Endothelial cell of umbilical vein (primary cell): ENCODE data around the gene RPL4. TPM values are rescaled to one million over a fixed set of nuclear protein-coding genes. Genes with fewer than 3 reads are reported as not detected.

Experiments
- BruUV-seq: library from RNA; stranded (reverse); fragments of 400-500 nt; replicated peaks from 2 replicates; lab custom pipeline; 2021; lab: Mats Ljungman, UMichigan
- CTCF ChIA-PET: fragments of 300-600, 350-600 bp; sonication (Branson Sonifier 250); formaldehyde crosslinking; loops from one replicate; lab custom pipeline; 2021; ENCODE audit warnings: antibody characterized with exemption, inconsistent platforms; lab: Charles Lee
- POLR2A ChIA-PET: fragments of 300-600, 350-600 bp; sonication (Branson Sonifier 250); formaldehyde crosslinking; loops from one replicate; lab custom pipeline; 2021; ENCODE audit warnings: antibody characterized with exemption, inconsistent platforms; lab: Charles Lee
- DNase-seq: peaks from one replicate; pipeline ENCODE4 v3.0.0-alpha.2; 2011; ENCODE audit warnings: low read depth, low spot score
- FAIRE-seq: peaks from 2 replicates; lab custom pipeline; 2011; peaks lifted over from hg19 to GRCh38; lab: Jason Lieb, UNC
- H2AFZ ChIP-seq: 2 replicates; pipeline ENCODE4 v1.6.0; 2012; ENCODE audit warnings: low read depth, low read length, control low read depth, inconsistent platforms
- H3K27ac ChIP-seq: 2 replicates; pipeline ENCODE4 v1.5.1; 2011; ENCODE audit warnings: low read depth, mild to moderate bottlenecking, control low read depth, low read length, moderate library complexity; ENCODE audit not compliant: insufficient read depth
- H3K27me3 ChIP-seq, 2 experiments: 2 replicates each; pipeline versions ENCODE4 v1.6.0 to v1.6.1; 2011; ENCODE audit warnings: low read length in 2 of 2, mixed read lengths in 1 of 2; ENCODE audit not compliant: control insufficient read depth in 2 of 2, insufficient read depth in 2 of 2
- H3K36me3 ChIP-seq, 2 experiments: 2 replicates in 1 of 2; 3 replicates in 1 of 2; pipeline ENCODE4 v1.5.1; 2011; ENCODE audit warnings: low read length in 2 of 2, mild to moderate bottlenecking in 1 of 2, moderate library complexity in 1 of 2; ENCODE audit not compliant: control insufficient read depth in 2 of 2, insufficient read depth in 2 of 2; ENCODE audit errors: extremely low read depth in 1 of 2
- H3K4me1 ChIP-seq: 3 replicates; pipeline ENCODE4 v1.5.1; 2011; ENCODE audit warnings: mild to moderate bottlenecking, low read length; ENCODE audit not compliant: control insufficient read depth, insufficient read depth; ENCODE audit errors: extremely low read depth
- H3K4me2 ChIP-seq: 2 replicates; pipeline ENCODE4 v1.6.1; 2011; ENCODE audit warnings: low read length, control low read depth, mixed read lengths; ENCODE audit not compliant: insufficient read depth
- H3K4me3 ChIP-seq, 3 experiments: fragments of 200-600 bp in 1 of 3; sonication (generic), shearing (Covaris generic) in 1 of 3; replicated peaks in 1 of 3; 2 replicates each; pipeline ENCODE4 v1.5.1; 2011 to 2016; ENCODE audit warnings: control low read depth in 3 of 3, low read length in 3 of 3, mild to moderate bottlenecking in 2 of 3, inconsistent platforms in 1 of 3, low read depth in 1 of 3, moderate library complexity in 1 of 3; ENCODE audit not compliant: insufficient read depth in 1 of 3
- H3K79me2 ChIP-seq: 2 replicates; pipeline ENCODE4 v1.6.0; 2012; ENCODE audit warnings: low read length, inconsistent platforms; ENCODE audit not compliant: control insufficient read depth, insufficient read depth
- H3K9ac ChIP-seq: replicated peaks from 2 replicates; pipeline ENCODE3; 2011; ENCODE audit warnings: low read length, control low read depth; ENCODE audit not compliant: insufficient read depth; ENCODE audit errors: extremely low read depth
- H3K9me1 ChIP-seq: replicated peaks from 3 replicates; pipeline ENCODE4 v1.6.0; 2011; ENCODE audit warnings: mild to moderate bottlenecking, low read length; ENCODE audit not compliant: control insufficient read depth, insufficient read depth; ENCODE audit errors: extremely low read depth
- H3K9me3 ChIP-seq: replicated peaks from 2 replicates; pipeline ENCODE4 v1.5.1; 2012; ENCODE audit warnings: low read length, inconsistent platforms; ENCODE audit not compliant: control insufficient read depth, insufficient read depth
- H4K20me1 ChIP-seq: replicated peaks from 2 replicates; pipeline ENCODE3; 2011; ENCODE audit warnings: mild to moderate bottlenecking, low read length; ENCODE audit not compliant: control insufficient read depth, insufficient read depth; ENCODE audit errors: extremely low read depth
- EZH2 ChIP-seq: IDR thresholded peaks from 2 replicates; pipeline ENCODE4 v1.6.1; 2012; ENCODE audit warnings: borderline replicate concordance, low read depth, mild to moderate bottlenecking, moderate library complexity, low read length, inconsistent platforms; ENCODE audit not compliant: severe bottlenecking
- FOS ChIP-seq: IDR thresholded peaks from 2 replicates; pipeline ENCODE4 v1.6.1; 2011; ENCODE audit warnings: mild to moderate bottlenecking, low read length, moderate library complexity, borderline replicate concordance; ENCODE audit not compliant: insufficient read depth
- GATA2 ChIP-seq: IDR thresholded peaks from 2 replicates; pipeline ENCODE4 v1.7.0; 2011; ENCODE audit warnings: low read depth, mild to moderate bottlenecking, moderate library complexity, mixed read lengths, low read length; ENCODE audit not compliant: insufficient read length, insufficient read depth
- JUN ChIP-seq: IDR thresholded peaks from 2 replicates; pipeline ENCODE4 v1.6.1; 2011; ENCODE audit warnings: borderline replicate concordance, low read depth; ENCODE audit not compliant: insufficient read length, insufficient read depth
- MYC ChIP-seq: IDR thresholded peaks from one replicate; pipeline ENCODE4 v1.6.1; 2011; ENCODE audit warnings: mild to moderate bottlenecking, low read depth, low read length
- POLR2A ChIP-seq: IDR thresholded peaks from 2 replicates; pipeline ENCODE4 v1.6.1; 2012; ENCODE audit warnings: low read depth, mild to moderate bottlenecking, control low read depth, low read length
- POLR2AphosphoS5 ChIP-seq: IDR thresholded peaks from 2 replicates; pipeline ENCODE4 v1.6.1; 2012; ENCODE audit warnings: low read depth, mild to moderate bottlenecking, control low read depth, low read length, moderate library complexity; ENCODE audit not compliant: insufficient read depth
- dilution Hi-C: fragments of 300-500 bp; cut with MboI; formaldehyde crosslinking; loops from one replicate; pipeline ENCODE4 v1.15.0; 2019; ENCODE audit warnings: low sequenced_read_pairs; ENCODE audit not compliant: extremely low pct_ligation_motif_present
- intact Hi-C: fragments of 100-400 bp; cut with micrococcal nuclease; formaldehyde crosslinking; loops from one replicate; pipeline ENCODE4 v1.10.0; 2022
- polyA plus RNA-seq, 4 experiments: library from polyadenylated mRNA; depleted of rRNA in 3 of 4; stranded (reverse) in 3 of 4; unstranded in 1 of 4; fragments of >200 nt; gene quantifications; 2 replicates each; pipeline versions ENCODE4 v1.2.1 to v1.2.3, GENCODE V29; 2011 to 2012; ENCODE audit warnings: missing spikeins in 1 of 4
- total RNA-seq: library from RNA; stranded (reverse); gene quantifications from 2 replicates; pipeline ENCODE4 v1.2.3, GENCODE V29; 2021
- TF ChIP-seq, protein P1 (sequence below): IDR thresholded peaks from 2 replicates; pipeline ENCODE4 v1.6.1; 2011; ENCODE audit not compliant: insufficient read depth, insufficient read length
- TF ChIP-seq, protein P2 (sequence below), 2 donors: IDR thresholded peaks; 1 replicate in 1 of 2; 2 replicates in 1 of 2; pipeline ENCODE4 v1.5.1; 2011; ENCODE audit warnings: low read length in 2 of 2, mild to moderate bottlenecking in 2 of 2, moderate library complexity in 2 of 2, control low read depth in 1 of 2, inconsistent platforms in 1 of 2, low read depth in 1 of 2; ENCODE audit not compliant: insufficient read depth in 1 of 2; ENCODE audit errors: extremely low read depth in 1 of 2

The RPL4 gene
- total and polyA plus RNA-seq, 2 donors (not counting 3 experiments of a cell fraction or from before 2014, with no cell fraction given), result 2,598 to 3,530 TPM

GRCh38 chr15:66503780-66504562 lies 684 bp downstream of the RPL4 start:
- peaks cover under 1% of the 10 kb centered on the region for H4K20me1 ChIP-seq
- BruUV-seq, result TSS peak; percentile 61
- CTCF ChIA-PET, result interaction anchor here (1.3 kb wide), 1 partner anchor 117 kb away, joined by 3 read pairs; the partner anchor contains the start of gene MAP2K1
- peak overlapping the region; percentile 96 for H3K27ac ChIP-seq
- peak overlapping the region; percentile 93 to 98 (median 98) for H3K4me3 ChIP-seq
- intact Hi-C loops, result loop anchor here (2.0 to 5.0 kb wide), 3 partner anchors 63 to 348 kb away; partner anchors contain the start of gene SMAD6
- peaks cover 25 to 27% of the 10 kb centered on the region in 2 experiments for H3K36me3 ChIP-seq
- peak overlapping the region; percentile 98 for H3K4me2 ChIP-seq
- no peak overlapping the region for H2AFZ ChIP-seq
- POLR2A ChIA-PET, result no interaction called here
- dilution Hi-C loops, result no loop called here
- peak; percentile 24 for DNase-seq
- H3K79me2 ChIP-seq, result peaks cover 74% of the 10 kb centered on the region
- H3K9ac ChIP-seq, result peak overlapping the region; percentile 98
- H3K4me1 ChIP-seq, result peaks cover 28% of the 10 kb centered on the region
- H3K9me1 ChIP-seq, result no peaks in the 10 kb centered on the region
- no peak for TF ChIP-seq POLR2A
- TF ChIP-seq EZH2, result no peak
- TF ChIP-seq MYC, result no peak
- TF ChIP-seq, protein P1, sequence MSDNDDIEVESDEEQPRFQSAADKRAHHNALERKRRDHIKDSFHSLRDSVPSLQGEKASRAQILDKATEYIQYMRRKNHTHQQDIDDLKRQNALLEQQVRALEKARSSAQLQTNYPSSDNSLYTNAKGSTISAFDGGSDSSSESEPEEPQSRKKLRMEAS, result no peak
- TF ChIP-seq, protein P2, sequence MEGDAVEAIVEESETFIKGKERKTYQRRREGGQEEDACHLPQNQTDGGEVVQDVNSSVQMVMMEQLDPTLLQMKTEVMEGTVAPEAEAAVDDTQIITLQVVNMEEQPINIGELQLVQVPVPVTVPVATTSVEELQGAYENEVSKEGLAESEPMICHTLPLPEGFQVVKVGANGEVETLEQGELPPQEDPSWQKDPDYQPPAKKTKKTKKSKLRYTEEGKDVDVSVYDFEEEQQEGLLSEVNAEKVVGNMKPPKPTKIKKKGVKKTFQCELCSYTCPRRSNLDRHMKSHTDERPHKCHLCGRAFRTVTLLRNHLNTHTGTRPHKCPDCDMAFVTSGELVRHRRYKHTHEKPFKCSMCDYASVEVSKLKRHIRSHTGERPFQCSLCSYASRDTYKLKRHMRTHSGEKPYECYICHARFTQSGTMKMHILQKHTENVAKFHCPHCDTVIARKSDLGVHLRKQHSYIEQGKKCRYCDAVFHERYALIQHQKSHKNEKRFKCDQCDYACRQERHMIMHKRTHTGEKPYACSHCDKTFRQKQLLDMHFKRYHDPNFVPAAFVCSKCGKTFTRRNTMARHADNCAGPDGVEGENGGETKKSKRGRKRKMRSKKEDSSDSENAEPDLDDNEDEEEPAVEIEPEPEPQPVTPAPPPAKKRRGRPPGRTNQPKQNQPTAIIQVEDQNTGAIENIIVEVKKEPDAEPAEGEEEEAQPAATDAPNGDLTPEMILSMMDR (IDR thresholded peaks at IDR 0.05; ENCODE audit: extremely low read depth in 1 of 2, insufficient read depth in 1 of 2, low read depth in 1 of 2, low read length in 2 of 2), result no peak
- TF ChIP-seq POLR2AphosphoS5, result no peak
- TF ChIP-seq GATA2, result no peak
- no peak for TF ChIP-seq JUN
- TF ChIP-seq FOS, result no peak
- no peak for FAIRE-seq
- H3K9me3 ChIP-seq, result no peaks in the 10 kb centered on the region
- no peaks in the 10 kb centered on the region for H3K27me3 ChIP-seq
